IMR-90 (cell line): ENCODE measurements around the gene CASQ1. TPM values are rescaled to one million over a fixed set of nuclear protein-coding genes. Genes with fewer than 3 reads are reported as not detected.

Experiments used
- ATAC-seq: fragments of 200-7000 bp; cut with Tn5 transposase; 2 replicates; pipeline ENCODE4 v1.9.1; 2020; ENCODE audit warnings: low read depth, mild to moderate bottlenecking, moderate library complexity
- BruUV-seq: library from RNA; stranded (reverse); fragments of 400-500 nt; replicated peaks from 2 replicates; lab custom pipeline; 2021; lab: Mats Ljungman, UMichigan
- CTCF ChIA-PET: fragments of 300-600 bp; formaldehyde crosslinking; extraction: SDS; loops from one replicate; lab custom pipeline; 2021; ENCODE audit warnings: antibody characterized with exemption; lab: Yijun Ruan, JAX
- POLR2A ChIA-PET: fragments of 300-600 bp; sonication (Branson Sonifier 250); formaldehyde crosslinking; loops from one replicate; lab custom pipeline; 2022; ENCODE audit warnings: antibody characterized with exemption; ENCODE audit not compliant: unreplicated experiment; lab: Charles Lee
- DNase-seq: peaks from one replicate; pipeline ENCODE4 v3.0.0; 2013
- H2AFZ ChIP-seq: replicated peaks from 2 replicates; pipeline ENCODE3; 2013; ENCODE audit warnings: low read length, mild to moderate bottlenecking; ENCODE audit not compliant: poor library complexity
- H2AK5ac ChIP-seq: 2 replicates; pipeline ENCODE4 v1.6.1; 2013; ENCODE audit warnings: low read depth, low read length, inconsistent platforms
- H2AK9ac ChIP-seq: replicated peaks from 2 replicates; pipeline ENCODE3; 2013; ENCODE audit warnings: mild to moderate bottlenecking, low read depth, low read length, moderate library complexity; ENCODE audit not compliant: poor library complexity
- H2BK120ac ChIP-seq: 2 replicates; pipeline ENCODE4 v1.6.1; 2013; ENCODE audit warnings: low read depth, low read length, inconsistent platforms
- H2BK15ac ChIP-seq: 3 replicates; pipeline ENCODE4 v1.6.1; 2013; ENCODE audit warnings: low read depth, low read length, inconsistent platforms
- H2BK20ac ChIP-seq: 2 replicates; pipeline ENCODE4 v1.6.1; 2013; ENCODE audit warnings: low read depth, mild to moderate bottlenecking, inconsistent platforms, low read length, moderate library complexity
- H2BK5ac ChIP-seq: 2 replicates; pipeline ENCODE4 v1.6.1; 2013; ENCODE audit warnings: mild to moderate bottlenecking, low read depth, low read length, inconsistent platforms; ENCODE audit not compliant: poor library complexity, severe bottlenecking
- H3K14ac ChIP-seq: replicated peaks from 2 replicates; pipeline ENCODE4 v1.6.1; 2013; ENCODE audit warnings: low read depth, low read length, inconsistent platforms
- H3K18ac ChIP-seq: 2 replicates; pipeline ENCODE4 v1.6.1; 2013; ENCODE audit warnings: low read depth, low read length, control low read depth
- H3K23ac ChIP-seq: 2 replicates; pipeline ENCODE4 v1.6.1; 2013; ENCODE audit warnings: low read depth, low read length, inconsistent platforms
- H3K27ac ChIP-seq: 2 replicates; pipeline ENCODE4 v1.5.1; 2013; ENCODE audit warnings: mild to moderate bottlenecking, control low read depth, low read length; ENCODE audit not compliant: insufficient read depth
- H3K27me3 ChIP-seq: 2 replicates; pipeline ENCODE4 v1.6.1; 2013; ENCODE audit warnings: low read length; ENCODE audit not compliant: control insufficient read depth, insufficient read depth
- H3K36me3 ChIP-seq: 2 replicates; pipeline ENCODE4 v1.6.1; 2013; ENCODE audit warnings: low read length, mixed read lengths; ENCODE audit not compliant: control insufficient read depth, insufficient read depth
- H3K4ac ChIP-seq: 2 replicates; pipeline ENCODE4 v1.6.1; 2013; ENCODE audit warnings: low read depth, low read length, inconsistent platforms
- H3K4me1 ChIP-seq: 2 replicates; pipeline ENCODE4 v1.6.1; 2013; ENCODE audit warnings: low read length, mixed read lengths; ENCODE audit not compliant: control insufficient read depth, insufficient read depth
- H3K4me2 ChIP-seq: 2 replicates; pipeline ENCODE4 v1.6.1; 2013; ENCODE audit warnings: low read depth, mild to moderate bottlenecking, control low read depth, low read length, moderate library complexity
- H3K4me3 ChIP-seq: 2 replicates; pipeline ENCODE4 v1.5.1; 2013; ENCODE audit warnings: low read depth, mild to moderate bottlenecking, control low read depth, low read length, moderate library complexity; ENCODE audit not compliant: insufficient read depth
- H3K56ac ChIP-seq: 2 replicates; pipeline ENCODE4 v1.6.1; 2013; ENCODE audit warnings: low read length, inconsistent platforms; ENCODE audit not compliant: insufficient read depth; ENCODE audit errors: extremely low read depth
- H3K79me1 ChIP-seq, 2 experiments: 2 replicates each; pipeline ENCODE4 v1.6.1; 2013; ENCODE audit warnings: low read length in 2 of 2, inconsistent platforms in 1 of 2, low read depth in 1 of 2
- H3K9ac ChIP-seq: 2 replicates; pipeline ENCODE4 v1.6.1; 2013; ENCODE audit warnings: low read depth, low read length, control low read depth
- H3K9me1 ChIP-seq: 2 replicates; pipeline ENCODE4 v1.6.1; 2013; ENCODE audit warnings: low read length, inconsistent platforms; ENCODE audit not compliant: insufficient read depth
- H3K9me3 ChIP-seq: 2 replicates; pipeline ENCODE4 v1.6.1; 2013; ENCODE audit warnings: low read length; ENCODE audit not compliant: control insufficient read depth, insufficient read depth
- H4K20me1 ChIP-seq: 2 replicates; pipeline ENCODE4 v1.6.1; 2013; ENCODE audit warnings: low read length, inconsistent platforms; ENCODE audit not compliant: insufficient read depth
- H4K5ac ChIP-seq: 2 replicates; pipeline ENCODE4 v1.6.1; 2013; ENCODE audit warnings: mild to moderate bottlenecking, low read depth, low read length, control low read depth
- H4K8ac ChIP-seq, 2 experiments: 2 replicates each; pipeline ENCODE4 v1.6.1; 2013; ENCODE audit warnings: low read depth in 2 of 2, low read length in 2 of 2, control low read depth in 1 of 2, inconsistent platforms in 1 of 2
- H4K91ac ChIP-seq: 2 replicates; pipeline ENCODE4 v1.6.1; 2013; ENCODE audit warnings: low read depth, low read length, inconsistent platforms; ENCODE audit not compliant: insufficient read depth
- CEBPB ChIP-seq: IDR thresholded peaks from 2 replicates; pipeline ENCODE4 v1.6.1; 2012; ENCODE audit warnings: low read depth, low read length, improper control_type of control experiment
- ELK1 ChIP-seq: fragments of 150-350 bp; IDR thresholded peaks from 2 replicates; pipeline ENCODE4 v1.6.1; 2016; ENCODE audit warnings: low read depth, mild to moderate bottlenecking, low read length, moderate library complexity, borderline replicate concordance
- MXI1 ChIP-seq: IDR thresholded peaks from 2 replicates; pipeline ENCODE4 v1.6.1; 2012; ENCODE audit warnings: low read depth, mild to moderate bottlenecking, low read length, moderate library complexity, borderline replicate concordance
- RAD21 ChIP-seq: IDR thresholded peaks from 2 replicates; pipeline ENCODE4 v1.6.1; 2012; ENCODE audit warnings: low read length, improper control_type of control experiment
- WGBS, 2 experiments: methylation state at CpG; one replicate each; pipeline versions ENCODE4 v1.1.5 to v1.1.7; 2013; ENCODE audit warnings: missing lambda C conversion rate in 2 of 2; ENCODE audit not compliant: insufficient read length in 1 of 2; ENCODE audit errors: extremely low coverage in 2 of 2; 5-methylcytosine and 5-hydroxymethylcytosine counted together
- dilution Hi-C: fragments of 300-500 bp; cut with HindIII; formaldehyde crosslinking; loops from one replicate; pipeline ENCODE4 v1.14.3; 2018; ENCODE audit warnings: low sequenced_read_pairs; ENCODE audit not compliant: unreplicated experiment
- in situ Hi-C: fragments of 300-500 bp; cut with MboI; formaldehyde crosslinking; loops from 3 replicates; pipeline ENCODE4 v1.14.3; 2019; ENCODE audit warnings: low sequenced_read_pairs, inconsistent platforms, mixed read lengths
- intact Hi-C: fragments of 100-400 bp; cut with micrococcal nuclease; formaldehyde crosslinking; loops from 2 replicates; pipeline ENCODE4 v1.10.0; 2022
- polyA plus RNA-seq, 3 experiments: library from polyadenylated mRNA; depleted of rRNA; stranded (reverse); fragments of >200 nt; gene quantifications; 2 replicates each; pipeline ENCODE4 v1.2.3, GENCODE V29; 2012; ENCODE audit warnings: low replicate concordance in 1 of 3
- total RNA-seq: library from RNA; depleted of rRNA; stranded (reverse); fragments of >200 nt; gene quantifications from 2 replicates; pipeline ENCODE4 v1.2.3, GENCODE V29; 2012

Gene CASQ1
- total and polyA plus RNA-seq, 2 of the 4 experiments (the other 2 are of a cell fraction): 0.18 to 0.21 TPM

- no peaks in the 10 kb centered on the region for H3K9me3 ChIP-seq
- no peak overlapping the region for H3K14ac ChIP-seq
- H4K8ac ChIP-seq: no peak overlapping the region
- H2AK9ac ChIP-seq: no peak overlapping the region
- H4K91ac ChIP-seq: no peak overlapping the region
- H2AFZ ChIP-seq: no peak overlapping the region
- no peaks in the 10 kb centered on the region for H3K36me3 ChIP-seq
- H2BK120ac ChIP-seq: no peak overlapping the region
- H3K4me1 ChIP-seq: peaks cover 2% of the 10 kb centered on the region; the same call in 1 of the 2 replicates
- no peak overlapping the region for H3K56ac ChIP-seq
- no peak overlapping the region for H3K18ac ChIP-seq
- DNase-seq: no peak
- H3K4me3 ChIP-seq: no peak overlapping the region
- ChIA-PET POLR2A (no interaction called here), CTCF (no interaction called here)
- in situ Hi-C loops (loop anchor here (25.0 kb wide), 1 partner anchor 415 kb away; no protein-coding TSS in a partner anchor), intact Hi-C loops (no loop called here), dilution Hi-C loops (no loop called here)
- BruUV-seq: no TSS peak
- H3K9ac ChIP-seq: no peak overlapping the region
- WGBS, 2 experiments: no CpG with 5 or more reads among the region's 4 CpGs
- no peak overlapping the region for H3K27ac ChIP-seq
- H4K5ac ChIP-seq: no peak overlapping the region
- no peak overlapping the region for H2AK5ac ChIP-seq
- no peak for ATAC-seq
- no peak overlapping the region for H3K4ac ChIP-seq
- H2BK20ac ChIP-seq: no peak overlapping the region
- peaks cover 3% of the 10 kb centered on the region; the same call in 1 of the 2 replicates for H3K27me3 ChIP-seq
- H2BK15ac ChIP-seq: no peak overlapping the region
- no peak for TF ChIP-seq ELK1
- no peak for TF ChIP-seq RAD21
- TF ChIP-seq MXI1: no peak
- TF ChIP-seq CEBPB: no peak
- no peak overlapping the region for H3K23ac ChIP-seq
- H4K20me1 ChIP-seq: no peaks in the 10 kb centered on the region
- peaks cover 12% of the 10 kb centered on the region; the same call in 1 of the 2 replicates for H3K9me1 ChIP-seq
- H3K79me1 ChIP-seq: no peaks in the 10 kb centered on the region
- H3K4me2 ChIP-seq: no peak overlapping the region
- no peak overlapping the region for H2BK5ac ChIP-seq
These were observed 6.9 kb downstream of the CASQ1 start for GRCh38 chr1:160197231-160197630.
